Ovary (tissue), 3 donors: ENCODE measurements around the gene SHOX.

ENCODE experiments used
- EP300 ChIP-seq: sonication (generic); formaldehyde crosslinking; IDR thresholded peaks from one replicate; pipeline ENCODE4 v1.6.1; 2017; ENCODE audit warnings: antibody characterized with exemption
- POLR2A ChIP-seq: fragments of 450-650 bp; IDR thresholded peaks from one replicate; pipeline ENCODE4 v1.6.1; 2017; ENCODE audit warnings: antibody characterized with exemption, mild to moderate bottlenecking, moderate library complexity
- TF ChIP-seq, protein P1 (sequence below), 3 donors: fragments of 450-650 bp in 2 of 3; fragments of 200-600 bp in 1 of 3; IDR thresholded peaks; one replicate each; pipeline versions ENCODE4 v1.5.1 to v1.8.0; 2016 to 2022; ENCODE audit warnings: antibody characterized with exemption in 3 of 3, mild to moderate bottlenecking in 1 of 3
- donor health status: DM: no; HTN: no; CAD: no.

DNA sequence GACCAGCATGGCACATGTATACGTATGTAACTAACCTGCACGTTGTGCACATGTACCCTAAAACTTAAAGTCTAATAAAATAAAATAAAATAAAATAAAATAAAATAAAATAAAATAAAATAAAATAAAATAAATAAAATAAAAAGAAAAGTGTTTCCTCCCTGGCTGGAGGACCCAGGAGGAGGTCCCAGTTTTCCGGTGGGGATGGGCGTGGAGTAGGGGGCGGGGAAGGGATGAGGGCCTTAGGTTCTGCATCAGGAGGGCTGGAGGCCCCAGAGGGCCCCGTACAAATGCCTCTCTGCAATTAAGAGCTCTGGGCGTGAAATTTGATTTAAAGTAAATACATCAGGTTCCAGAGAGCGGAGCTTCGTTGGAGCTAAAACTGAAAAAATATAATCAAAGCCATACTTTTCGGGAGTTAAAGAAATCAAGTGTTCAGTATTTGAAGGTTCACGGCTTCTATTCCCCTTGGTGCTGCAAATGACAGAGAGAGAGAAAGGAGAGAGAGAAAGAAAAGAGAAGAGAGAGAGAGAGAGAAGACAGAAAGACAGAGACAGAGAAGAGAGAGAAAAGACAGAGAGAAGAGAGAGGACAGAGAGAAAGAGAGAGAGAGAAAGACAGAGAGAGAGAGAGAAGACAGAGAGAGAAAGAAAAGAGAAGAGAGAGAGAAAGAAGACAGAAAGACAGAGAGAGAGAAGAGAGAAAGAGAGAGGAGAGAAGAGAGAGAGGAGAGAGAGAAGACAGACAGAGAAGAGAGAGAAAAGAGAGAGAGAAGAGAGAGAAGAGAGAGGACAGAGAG, 8.7 kb upstream of the SHOX start:
- TF ChIP-seq, protein P1, sequence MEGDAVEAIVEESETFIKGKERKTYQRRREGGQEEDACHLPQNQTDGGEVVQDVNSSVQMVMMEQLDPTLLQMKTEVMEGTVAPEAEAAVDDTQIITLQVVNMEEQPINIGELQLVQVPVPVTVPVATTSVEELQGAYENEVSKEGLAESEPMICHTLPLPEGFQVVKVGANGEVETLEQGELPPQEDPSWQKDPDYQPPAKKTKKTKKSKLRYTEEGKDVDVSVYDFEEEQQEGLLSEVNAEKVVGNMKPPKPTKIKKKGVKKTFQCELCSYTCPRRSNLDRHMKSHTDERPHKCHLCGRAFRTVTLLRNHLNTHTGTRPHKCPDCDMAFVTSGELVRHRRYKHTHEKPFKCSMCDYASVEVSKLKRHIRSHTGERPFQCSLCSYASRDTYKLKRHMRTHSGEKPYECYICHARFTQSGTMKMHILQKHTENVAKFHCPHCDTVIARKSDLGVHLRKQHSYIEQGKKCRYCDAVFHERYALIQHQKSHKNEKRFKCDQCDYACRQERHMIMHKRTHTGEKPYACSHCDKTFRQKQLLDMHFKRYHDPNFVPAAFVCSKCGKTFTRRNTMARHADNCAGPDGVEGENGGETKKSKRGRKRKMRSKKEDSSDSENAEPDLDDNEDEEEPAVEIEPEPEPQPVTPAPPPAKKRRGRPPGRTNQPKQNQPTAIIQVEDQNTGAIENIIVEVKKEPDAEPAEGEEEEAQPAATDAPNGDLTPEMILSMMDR (IDR thresholded peaks at IDR 0.05) = no peak
- TF ChIP-seq POLR2A (no peak), EP300 (no peak)
